HG02884 (cell line): Measurements from ENCODE around the gene PPP1R13B.

ENCODE experiments used
- ATAC-seq: cut with Tn5 transposase; IDR thresholded peaks from one replicate; pipeline ENCODE4 v1.9.1; 2021; ENCODE audit warnings: mild to moderate bottlenecking, moderate library complexity; ENCODE audit not compliant: unreplicated experiment

Gene PPP1R13B

DNA sequence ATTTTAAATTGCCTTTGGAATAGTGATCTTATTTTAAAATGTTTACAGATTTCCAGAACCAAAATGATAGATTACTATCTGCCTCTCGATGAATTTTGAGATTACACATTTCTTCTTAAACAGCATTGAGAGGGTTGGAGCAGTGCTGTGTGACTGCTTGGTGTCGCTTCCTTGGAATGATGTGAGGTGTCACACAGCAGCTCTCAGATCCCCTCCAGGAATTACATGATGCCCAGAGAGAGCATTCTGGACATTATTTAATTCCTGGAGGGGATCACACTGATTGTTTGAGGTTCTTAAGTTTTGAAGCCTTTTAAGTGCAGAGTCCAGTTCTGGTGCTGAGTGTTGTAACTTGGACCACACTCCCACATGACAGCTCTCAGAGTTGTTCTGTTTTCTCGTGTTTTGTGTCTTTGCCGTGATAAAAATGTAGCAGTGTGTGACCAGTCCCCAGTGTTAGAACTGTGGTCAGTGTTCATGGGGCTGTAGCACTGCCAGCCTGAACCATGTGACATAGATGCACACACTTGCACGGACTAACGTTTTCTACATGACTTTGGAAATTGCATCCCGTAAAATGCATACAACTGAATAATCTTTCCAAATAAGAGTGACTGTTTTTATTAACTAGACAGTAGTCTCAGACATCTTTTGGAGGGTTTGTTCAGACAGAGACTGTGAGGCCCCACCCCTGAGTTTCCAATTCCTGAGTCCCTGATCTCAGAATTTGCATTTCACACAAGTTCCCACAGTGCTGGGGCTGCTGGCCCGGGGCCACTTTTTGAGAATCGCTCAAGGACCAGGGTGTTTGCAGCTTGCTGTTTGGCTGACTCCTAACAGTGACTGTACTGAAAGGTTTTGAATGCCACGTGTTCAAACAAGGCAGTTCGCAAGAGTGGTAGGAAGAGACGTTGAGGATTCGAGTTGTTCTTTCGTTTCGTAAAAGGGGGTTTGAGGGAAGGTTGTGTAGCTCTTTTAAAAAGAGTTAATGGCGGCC is 158.2 kb downstream of the PPP1R13B start:
- no peak for ATAC-seq

DNA sequence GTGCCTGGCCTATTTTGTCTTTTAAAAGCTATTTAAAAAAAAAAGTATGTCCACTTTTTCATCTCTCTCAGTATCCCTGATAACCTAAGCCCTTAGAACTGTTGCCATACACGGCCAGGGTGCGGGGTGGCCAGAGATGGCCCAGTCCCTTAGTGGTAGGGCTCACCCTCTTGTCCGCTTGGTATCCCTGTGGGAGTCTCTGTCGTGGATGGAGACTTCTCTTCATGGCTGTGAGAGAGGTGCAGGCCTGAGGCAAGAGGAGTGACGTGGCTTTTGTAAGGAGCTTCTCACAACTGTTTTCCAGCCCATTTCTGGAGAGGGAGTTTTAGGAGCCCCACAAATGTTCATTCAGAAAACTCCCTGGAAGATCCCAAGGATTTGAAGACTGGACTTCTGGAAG is 158.9 kb downstream of the PPP1R13B start:
- ATAC-seq = no peak

DNA sequence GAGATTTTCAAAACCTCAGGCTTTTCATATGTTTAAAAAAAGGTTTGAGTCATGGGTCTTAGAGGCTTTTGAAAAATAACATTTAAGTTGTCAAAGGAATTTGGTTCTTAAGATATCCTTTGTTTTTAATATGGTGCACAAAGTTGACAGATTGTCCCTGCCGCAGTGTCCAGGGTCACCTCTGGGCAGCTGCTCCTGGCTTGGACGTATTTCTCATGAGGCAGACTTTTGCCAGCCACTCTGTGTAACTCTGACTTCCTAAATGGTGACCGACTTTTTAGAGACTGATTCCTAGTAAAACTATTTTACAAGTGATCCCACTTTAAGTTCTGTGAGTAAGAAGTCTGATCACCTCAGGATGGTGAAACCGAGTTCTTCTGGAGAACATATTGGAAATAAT is 159.7 kb downstream of the PPP1R13B start:
- no peak for ATAC-seq

DNA sequence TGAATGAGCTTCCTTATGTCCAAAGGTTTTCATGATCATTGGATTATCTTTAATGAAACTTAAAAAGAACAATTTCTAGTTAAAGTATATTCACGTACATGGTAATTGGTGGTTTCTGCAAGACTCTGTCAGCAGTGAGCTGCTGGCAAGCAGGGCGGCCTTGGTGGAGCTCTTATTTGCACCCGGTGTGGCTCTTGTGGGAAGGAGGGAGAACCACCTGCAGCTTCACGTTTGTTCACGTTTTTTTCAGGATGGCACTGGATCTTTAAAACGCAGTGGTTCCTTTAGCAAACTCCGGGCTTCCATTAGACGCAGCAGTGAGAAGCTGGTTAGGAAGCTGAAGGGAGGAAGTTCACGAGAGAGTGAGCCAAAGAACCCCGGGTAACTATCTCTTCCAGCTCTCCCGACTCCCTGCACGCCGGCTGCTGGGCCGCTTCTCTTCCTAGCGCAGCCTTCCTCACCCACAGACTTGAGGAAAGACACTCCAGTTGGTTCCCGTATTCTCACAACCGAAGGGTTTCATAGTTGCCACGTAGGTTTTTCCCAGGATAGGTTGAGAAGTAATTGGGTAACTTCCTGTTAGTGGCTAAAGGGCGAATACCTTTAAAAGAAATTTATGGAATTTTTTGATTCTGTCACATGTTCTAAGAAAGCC is 160.4 kb downstream of the PPP1R13B start:
- no peak for ATAC-seq

DNA sequence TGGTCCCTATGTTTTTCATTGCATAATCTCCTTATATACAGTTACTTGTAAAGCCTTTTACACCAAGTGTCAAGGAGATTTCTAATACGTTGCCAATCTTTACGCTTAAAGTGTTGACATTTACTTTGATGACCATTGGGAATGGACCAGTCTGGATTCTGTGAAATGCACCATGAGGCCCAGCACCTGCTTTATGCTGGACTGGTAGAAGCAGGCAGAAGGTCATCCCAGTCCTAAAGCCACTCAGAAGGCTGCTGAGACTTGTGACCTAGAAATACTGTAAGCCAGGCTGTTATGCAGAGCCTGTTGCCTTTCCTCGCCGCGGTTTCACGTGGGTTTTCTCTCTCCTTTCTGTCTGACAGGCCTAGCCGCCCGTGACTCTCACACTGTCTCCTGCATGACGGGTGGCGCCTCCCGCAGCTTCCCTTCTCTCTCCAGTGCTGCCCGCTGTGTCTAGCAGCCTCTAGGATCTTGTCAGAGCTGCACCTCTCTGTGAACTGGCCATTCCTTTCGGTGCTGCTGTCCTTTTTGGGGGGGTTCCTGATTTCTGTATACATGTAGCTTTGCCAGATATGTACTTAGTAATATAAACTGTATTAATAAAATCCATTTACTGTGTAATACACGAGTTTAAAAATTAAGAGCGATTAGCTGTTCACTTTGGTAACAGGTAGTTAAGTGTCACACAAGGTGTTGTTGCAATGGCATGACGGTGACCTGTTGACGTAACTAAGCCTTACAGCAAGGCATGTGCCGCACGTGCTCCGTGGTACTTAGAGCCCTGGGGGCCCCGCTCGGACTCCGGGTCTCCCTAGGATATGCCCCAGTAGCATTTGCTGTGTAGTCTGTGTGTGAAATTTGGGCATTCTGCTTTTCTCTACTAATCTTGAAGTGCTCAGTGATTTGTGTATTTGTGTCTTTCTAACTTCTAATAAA is 161.8 kb downstream of the PPP1R13B start:
- ATAC-seq = no peak

DNA sequence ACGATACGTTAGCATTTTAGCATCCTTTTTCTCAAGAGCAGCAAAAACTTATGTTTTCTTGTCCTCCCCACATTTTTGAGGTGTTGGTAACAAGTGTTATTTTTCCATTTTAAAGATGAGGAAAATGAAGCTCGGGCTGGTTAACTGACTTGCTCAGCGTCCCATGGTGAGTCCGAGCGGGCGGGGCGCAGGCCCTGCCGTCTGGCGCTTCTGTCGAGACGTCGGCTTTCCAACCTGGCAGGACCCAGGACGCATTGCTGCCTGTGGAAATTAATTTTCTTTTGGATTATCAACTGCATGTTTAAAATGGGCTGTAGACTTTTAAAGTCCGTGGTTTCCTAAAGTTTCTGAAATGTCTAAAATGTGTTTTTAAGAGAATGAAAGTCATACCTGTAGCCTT is 162.5 kb downstream of the PPP1R13B start:
- ATAC-seq = no peak

DNA sequence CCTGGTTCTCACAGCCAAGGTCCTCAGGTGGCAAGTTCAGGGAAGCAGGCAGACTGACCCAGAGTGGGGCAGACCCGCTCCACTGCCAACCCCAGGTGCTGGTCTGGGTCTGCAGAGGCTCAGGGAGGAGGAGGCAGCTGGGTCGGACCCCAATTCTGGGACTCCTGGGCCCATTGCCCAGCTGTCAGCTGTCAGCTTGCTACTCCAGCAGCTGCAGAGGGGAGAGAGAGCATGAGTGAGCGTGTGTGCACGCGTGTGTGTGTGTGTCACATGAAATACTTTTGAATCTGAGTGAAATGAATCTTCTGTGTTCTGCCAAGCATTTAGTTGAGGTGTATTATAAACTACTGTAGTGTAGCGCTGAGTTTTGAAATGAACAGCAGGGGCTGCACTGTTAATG is 162.9 kb downstream of the PPP1R13B start:
- no peak for ATAC-seq
